Suppressor macrophage treated with lipopolysaccharide for 1 hour (primary cell): ENCODE measurements around the gene CBFA2T2.
A peak's percentile ranks its signal among the peaks of the same experiment; 100 is the strongest.
"Not testable (repeated sequence)": the region's sequence is repeated elsewhere in the genome, so short reads cannot be mapped to it uniquely, and the experiment has no call there.

ENCODE experiments used
- DNase-seq, 3 donors: peaks; one replicate each; pipeline ENCODE4 v3.0.0-alpha.2; 2020 to 2022

Gene CBFA2T2

DNA sequence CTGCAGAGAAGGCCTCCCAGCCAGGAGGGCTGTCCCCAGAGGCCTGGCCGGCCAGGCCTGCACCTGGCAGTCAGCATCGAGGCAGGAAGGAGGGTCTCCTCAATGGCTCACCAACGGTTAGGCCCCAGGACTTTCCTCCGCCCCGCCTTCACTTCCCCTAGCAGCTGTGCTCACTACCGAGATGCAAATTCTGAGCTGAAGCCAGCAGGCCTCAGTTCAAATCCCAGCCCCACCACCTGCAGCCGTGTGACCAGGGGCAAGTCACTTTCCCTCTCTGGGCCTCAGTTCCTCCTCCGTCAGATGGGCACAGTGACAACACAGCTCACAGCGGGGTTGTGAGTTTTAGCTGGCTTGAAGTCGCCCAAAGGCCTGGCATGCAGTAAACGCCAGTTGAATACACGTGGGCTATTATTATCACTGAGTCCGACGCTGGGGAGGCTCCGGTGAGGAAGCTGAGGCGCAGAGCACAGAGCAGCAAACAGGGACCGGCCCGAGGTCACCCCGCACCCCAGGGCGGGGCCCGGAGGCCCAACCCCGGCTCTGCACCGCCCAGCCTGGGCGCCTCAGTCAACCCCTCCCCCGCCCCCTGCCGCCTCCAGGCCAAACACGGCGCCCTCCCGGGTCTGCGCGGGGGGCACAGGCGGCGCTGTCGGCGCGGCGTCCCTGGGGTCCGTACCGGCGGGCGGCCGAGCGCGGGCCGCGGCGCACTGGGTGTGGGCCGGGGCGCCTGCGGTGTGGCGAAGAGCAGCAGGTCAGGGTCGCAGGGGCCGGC lies 195.6 kb downstream of the CBFA2T2 start:
- DNase-seq = peak; percentile 44 to 77 (median 61)

DNA sequence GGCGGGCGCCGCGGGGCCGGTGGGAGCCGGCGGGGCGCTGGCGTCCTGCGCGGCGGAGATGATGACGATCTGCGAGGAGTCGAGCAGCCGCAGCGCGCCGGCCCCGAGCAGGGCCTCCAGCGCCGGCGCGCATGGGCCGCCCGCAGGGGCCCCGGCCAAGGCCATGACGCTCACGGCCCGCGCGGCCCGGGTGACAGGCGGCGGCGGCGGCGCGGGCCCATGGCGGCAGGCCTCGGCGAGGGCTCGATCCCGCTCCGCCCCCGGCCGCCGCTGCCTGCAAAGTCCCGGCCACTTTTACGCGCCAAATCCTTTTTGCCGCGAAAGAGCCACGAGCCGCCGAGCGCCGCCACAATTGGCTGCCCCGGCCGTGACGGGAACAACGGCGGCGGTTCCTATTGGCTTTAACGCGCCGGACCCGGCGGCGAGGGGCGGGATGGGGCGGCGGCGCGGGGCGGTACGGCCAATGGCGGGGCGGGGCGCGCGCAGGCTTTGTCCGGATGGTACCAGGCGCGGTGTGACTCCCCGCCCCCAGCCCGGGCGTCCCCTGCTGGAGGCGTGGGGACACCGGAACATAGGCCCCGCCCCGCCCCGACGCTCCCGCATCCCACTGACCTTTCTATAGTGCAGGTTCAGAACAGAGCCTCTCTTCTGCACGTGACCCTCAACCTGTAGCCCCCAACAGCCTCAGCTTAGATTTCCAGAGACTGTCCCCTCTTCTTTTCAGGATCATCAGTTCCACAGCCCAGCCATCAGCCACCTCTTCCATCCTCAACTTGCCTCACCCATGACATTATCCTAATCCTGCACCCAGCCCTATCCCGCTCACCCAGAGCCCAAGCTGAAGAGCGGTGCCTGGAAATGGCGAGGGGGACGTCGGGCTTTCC lies 196.4 kb downstream of the CBFA2T2 start, which contains the start of gene E2F1:
E2F1 (minus strand) TSS at position 286 of the 884 bp plus-strand sequence; CDS start at position 165, 121 bp downstream.
- peak; percentile 97 to 99 (median 99) for DNase-seq

DNA sequence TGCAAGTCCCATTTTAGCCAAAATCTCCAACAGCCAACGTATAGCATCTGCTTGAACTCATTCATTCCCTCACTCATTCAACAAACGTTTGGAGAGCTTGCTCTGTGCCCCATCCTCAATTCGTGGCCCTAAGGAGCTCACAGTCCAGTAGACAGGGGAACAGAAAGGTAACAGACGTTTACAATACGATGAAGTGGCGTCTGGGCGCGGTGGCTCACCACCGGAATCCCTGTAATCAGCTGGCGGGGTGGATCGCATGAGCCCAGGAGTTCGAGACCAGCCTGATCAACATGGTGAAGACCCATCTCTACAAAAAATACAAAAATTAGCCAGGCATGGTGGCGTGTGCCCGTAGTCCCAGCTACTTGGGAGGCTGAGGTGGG lies 197.1 kb downstream of the CBFA2T2 start:
- no peak for DNase-seq

- peak; percentile 53 to 70 (median 55) for DNase-seq
Measured at GRCh38 chr20:33687370-33687915, 197.5 kb downstream of the CBFA2T2 start.

DNA sequence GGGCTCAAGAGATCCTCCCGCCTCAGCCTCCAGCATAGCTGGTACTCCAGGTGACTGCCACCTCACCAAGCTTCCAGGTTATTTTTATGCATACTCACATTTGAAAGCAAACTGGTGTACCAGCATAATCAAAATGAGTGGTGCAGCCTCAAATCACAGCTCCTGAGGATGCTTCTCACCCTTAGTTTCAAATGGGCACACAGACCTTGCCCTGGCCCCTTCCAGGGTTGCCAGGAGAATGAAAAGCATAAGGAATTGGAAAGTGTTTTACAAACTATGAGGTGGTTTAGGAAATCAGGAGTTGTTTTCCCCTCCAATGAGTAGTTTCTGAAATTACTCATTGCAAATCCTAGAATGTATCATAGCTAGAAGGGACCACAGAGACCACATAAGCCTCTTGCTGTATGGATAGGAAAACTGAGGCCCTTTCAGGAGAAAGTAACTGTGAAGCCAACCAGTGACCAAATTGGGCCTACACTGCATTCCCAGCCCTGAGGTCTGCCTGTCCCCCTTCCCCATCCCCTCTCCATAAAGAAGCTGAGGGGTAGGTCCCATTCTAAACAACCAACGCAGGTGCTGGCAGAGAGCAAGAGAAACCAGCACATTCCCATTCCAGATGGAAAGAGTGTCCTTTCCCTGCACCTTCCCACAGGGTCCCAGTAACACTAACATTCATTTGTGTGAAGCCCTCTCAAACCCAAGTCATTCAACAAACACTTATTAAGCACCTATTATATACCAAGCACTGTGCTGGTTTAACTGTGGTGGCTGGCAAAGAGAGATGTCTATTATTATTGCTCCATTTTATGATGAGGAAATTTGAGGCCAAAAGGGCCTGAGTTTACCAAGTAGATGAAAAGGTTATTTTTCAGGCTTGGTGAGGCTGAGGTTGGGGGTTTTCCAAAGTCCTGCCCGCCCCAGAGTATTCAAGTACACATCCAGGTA lies 198.4 kb downstream of the CBFA2T2 start:
- DNase-seq = no peak

- no peak for DNase-seq
Measured at GRCh38 chr20:33688938-33689424, 199.1 kb downstream of the CBFA2T2 start.

DNA sequence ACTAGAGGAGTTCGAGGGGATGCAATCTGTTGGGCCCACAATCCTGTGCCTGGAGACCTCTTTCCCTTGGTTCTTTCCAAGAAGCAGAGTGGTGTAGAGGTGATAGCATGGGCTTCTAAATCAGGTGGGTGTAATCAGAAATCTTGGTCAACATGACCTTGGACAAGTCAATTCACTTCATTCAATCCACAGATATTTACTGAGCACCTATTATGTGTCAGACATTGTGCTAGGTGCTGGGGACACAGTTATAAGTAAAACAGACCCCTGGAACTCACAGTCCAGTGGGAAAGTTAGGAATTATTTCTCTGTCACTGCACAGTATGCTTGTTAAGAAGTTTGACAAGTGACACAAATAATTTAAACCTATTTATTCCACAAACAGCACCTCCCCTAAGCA lies 199.6 kb downstream of the CBFA2T2 start:
- no peak for DNase-seq

GRCh38 chr20:33689973-33690372 lies 200.1 kb downstream of the CBFA2T2 start:
- peak; percentile 57 to 66 (median 64) for DNase-seq

GRCh38 chr20:33693289-33693688 lies 203.4 kb downstream of the CBFA2T2 start:
- DNase-seq = no peak

DNA sequence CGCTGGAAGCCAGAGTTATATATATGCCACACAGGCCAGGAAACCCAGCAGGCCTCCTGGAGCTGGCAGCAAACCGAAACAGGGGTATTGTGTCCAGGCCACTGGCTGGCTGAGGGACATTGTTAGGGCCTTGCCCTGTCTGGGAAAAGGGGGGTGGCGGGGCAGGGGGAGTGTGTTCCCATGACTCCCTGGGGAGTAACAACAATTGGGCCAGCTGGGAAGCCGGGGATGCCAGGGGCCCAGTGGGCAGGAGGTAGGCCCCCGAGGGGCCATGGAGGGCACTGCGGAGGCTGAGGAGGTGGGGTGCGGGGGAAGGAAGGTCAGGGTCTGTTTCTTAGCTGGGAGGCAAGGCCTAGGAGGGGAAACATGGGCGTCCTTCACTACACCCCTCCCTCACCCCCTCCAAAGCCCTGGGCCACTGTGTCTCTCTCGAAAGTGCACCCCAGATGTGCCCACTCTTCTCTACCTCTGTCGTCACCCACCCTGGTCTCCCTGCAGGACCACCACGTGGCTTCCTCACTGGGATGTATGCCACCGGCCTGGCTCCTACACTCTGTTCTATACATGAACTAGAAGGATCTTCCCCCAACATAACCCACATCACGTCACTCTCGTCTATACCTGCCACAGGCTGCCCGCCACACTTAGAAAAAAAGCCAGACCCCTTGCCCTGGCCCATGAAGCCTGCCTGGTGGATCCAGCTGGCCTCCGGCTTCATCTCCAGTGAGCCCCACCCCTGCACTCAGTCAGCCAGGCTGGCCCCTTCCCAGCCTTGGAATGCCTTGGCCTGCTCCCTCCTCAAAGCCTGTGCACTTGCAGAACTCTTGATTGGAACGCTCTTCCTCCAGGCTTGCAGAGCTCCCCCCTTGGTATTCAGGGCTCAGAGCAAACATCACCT lies 204.1 kb downstream of the CBFA2T2 start:
- DNase-seq = no peak

GRCh38 chr20:33694639-33695012 lies 204.7 kb downstream of the CBFA2T2 start:
- DNase-seq = no peak

DNA sequence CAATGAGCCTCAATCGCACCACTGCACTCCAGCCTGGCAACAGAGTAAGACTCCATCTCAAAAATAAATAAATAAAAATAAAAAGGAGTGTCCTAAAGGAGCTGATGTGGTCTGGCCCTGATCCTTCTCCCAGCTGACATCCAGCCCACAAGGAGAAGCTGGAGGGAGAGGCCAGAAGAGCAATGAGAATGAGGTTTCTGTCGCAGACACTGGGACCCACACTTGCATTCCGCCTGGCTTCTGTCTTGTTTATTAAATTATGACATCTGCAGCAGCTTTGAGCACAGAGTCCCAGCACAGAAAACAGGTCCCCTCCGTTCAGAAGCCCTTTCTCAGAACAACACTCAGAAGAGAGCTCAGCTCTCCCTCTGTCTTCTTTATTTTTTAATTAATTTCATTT lies 206.6 kb downstream of the CBFA2T2 start:
- no peak for DNase-seq

GRCh38 chr20:33697129-33697528 lies 207.2 kb downstream of the CBFA2T2 start:
- no peak for DNase-seq

GRCh38 chr20:33698966-33699365 lies 209.1 kb downstream of the CBFA2T2 start:
- not testable (repeated sequence) for DNase-seq
